Sciatic nerve (tissue), 2 donors: ENCODE data around the gene GLP2R. TPM values are rescaled to one million over a fixed set of nuclear protein-coding genes. Genes with fewer than 3 reads are reported as not detected.

Experiments
- ATAC-seq: fragments of 200-7000 bp; cut with Tn5 transposase; one replicate; pipeline ENCODE4 v1.9.1; 2020; ENCODE audit warnings: mild to moderate bottlenecking, moderate library complexity
- DNase-seq: peaks from one replicate; pipeline ENCODE4 v3.0.0-alpha.2; 2020; ENCODE audit warnings: low spot score
- intact Hi-C: fragments of 100-400 bp; cut with DNase I; formaldehyde crosslinking; loops from one replicate; pipeline ENCODE4 v1.14.2; 2022
- total RNA-seq: library from RNA; stranded (reverse); fragmentation: NEBNext Ultra II Directional; extraction: Animal tissue kit (Norgen Biotek cat#: 25700); gene quantifications from one replicate; pipeline ENCODE4 v1.2.1, GENCODE V29; 2021
- donor health status: DM: no; HTN: no; CAD: no.
- donor health status: DM: no; HTN: no; CAD: no.

GLP2R gene
- total RNA-seq, 1 donor from 2014 or later: 0.18 TPM

DNA sequence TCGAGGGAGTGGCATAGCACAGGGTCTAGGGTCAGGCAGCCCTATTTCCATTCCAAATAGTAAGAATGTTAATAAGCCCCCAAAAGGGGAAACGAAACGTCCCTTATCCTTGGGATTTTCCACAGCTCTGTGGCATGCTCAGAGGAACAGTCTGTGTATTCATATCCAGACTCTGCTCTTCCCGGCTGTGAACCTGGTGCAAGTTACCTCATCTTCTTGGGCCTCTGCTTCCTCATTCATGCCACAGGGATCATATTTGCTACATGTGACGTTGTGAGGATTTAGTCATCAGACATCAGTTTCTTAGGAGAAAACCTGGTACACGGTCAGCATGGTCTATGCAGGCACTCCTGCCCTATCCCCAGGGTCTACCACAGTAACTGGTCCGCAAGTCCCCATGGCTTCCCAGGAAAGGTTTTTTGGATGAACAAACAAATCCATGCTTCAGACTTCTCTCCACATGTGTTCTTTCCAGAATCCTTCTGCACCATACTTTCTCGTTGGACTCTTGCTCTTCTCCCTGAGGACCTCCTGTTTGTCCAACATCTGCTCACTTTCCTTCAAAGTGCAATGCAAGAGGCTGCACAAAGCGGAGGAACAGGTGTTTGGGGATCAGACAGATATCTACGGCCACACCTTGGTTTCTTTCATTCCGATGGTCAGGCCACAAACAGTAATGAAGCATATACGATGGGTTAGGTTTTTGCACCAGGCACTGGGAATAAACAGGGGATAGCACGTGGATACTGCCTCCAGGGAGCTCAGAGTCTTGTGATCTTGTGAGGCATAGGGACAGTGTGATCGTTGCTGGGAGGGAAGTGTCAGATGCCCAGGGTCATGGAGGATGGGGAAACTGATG is 17.7 kb downstream of the GLP2R start:
- intact Hi-C loops: no loop called here
- ATAC-seq (peak; percentile 56), DNase-seq (no peak)

DNA sequence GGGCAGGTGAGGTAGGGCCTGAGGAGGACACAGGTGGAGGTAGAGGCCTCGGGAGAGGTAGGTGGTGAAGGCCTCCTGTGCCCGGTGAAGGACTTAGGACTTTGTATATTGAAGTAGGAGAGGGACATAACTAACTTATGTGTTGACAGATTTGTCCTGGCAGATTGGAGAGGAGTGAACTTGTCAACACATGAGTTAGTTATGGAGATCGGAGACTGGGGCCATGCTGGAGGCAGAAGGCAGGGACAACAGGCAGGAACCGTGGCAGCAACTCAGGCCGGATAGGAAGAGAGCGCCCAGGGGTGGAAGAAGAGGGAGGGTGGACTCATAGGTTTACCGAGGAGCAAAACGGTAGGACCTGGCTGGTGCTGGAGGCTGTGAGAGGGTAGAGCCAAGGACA is 18.4 kb downstream of the GLP2R start:
- no peak for ATAC-seq

DNA sequence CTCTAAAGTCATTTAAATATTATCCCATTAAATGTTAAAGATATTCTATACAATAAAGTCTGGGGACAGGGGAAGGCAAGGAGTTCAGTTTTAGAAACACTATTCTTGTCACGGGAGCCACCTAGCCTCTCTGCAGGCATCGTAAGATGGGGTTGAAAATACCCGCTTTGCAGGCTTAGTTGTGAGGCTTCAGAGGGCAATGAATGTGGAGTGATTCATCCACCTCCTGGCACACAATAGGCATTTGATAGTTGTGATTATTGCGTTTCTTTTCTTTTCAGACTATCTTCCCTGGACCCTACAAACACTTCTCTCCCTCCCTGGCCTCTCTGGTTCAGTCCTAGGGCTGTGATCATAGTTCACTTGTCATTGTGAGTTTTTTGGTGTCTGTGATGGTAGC is 19.6 kb downstream of the GLP2R start:
- ATAC-seq (no peak), DNase-seq (no peak)
- intact Hi-C loops: no loop called here

More for the DNA sequence above, 18.4 kb downstream of the GLP2R start:
- intact Hi-C loops: no loop called here
- DNase-seq: no peak

DNA sequence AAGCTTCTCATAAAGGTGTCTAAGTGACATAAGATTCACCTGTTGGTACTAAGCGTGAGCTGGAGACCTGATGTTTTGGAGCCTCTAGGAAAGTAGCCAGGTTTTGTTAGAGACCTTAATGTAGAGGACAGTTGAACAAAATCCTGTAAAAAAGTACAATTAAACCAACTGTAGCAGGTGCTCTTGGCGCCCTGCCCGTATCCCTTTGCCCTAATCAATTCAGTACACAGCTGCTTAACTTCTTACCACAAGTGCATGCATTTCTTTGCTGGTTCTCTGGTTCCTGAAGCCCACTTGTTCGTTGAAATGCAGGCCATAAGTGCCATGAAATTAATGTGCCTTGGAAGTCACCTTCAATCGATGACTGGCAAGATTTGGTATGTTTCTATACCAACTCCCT is 24.4 kb downstream of the GLP2R start:
- DNase-seq (no peak), ATAC-seq (no peak)
- intact Hi-C loops: no loop called here

DNA sequence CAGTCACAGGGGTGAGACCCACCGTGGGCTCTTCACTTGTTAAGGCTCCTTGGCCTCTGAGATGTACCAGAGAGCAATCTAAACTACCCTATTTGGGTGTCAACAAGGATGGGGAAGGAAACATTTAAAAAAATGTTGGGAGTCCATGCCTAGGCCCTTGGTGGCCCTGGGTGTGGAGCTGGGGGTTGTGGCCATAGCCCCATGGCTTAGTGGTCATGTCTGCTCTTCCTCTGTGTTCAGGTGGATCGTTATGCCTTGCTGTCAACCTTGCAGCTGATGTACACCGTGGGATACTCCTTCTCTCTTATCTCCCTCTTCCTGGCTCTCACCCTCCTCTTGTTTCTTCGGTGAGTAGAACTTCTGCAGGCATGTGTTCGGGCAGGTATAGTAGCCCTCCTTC is 28.5 kb downstream of the GLP2R start:
- ATAC-seq (no peak), DNase-seq (no peak)
- intact Hi-C loops: no loop called here

DNA sequence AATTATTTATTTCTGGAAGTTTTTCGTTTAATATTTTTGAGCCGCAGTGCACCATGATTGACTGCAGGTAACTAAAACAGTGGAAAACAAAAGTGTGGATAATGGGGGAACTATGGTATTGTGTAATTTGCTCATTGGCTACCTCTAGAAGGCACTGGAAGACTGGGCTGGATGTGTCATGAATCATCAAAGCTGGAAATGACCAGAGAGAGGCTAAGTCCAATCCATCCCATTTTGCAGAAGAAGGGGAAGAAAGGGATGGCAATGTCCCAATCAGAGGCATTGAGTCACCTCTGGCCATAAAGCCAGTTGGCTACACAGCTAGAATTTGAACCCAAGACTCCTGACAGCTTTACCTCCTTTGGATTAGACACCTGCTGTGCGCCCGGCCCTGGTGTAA is 29.3 kb downstream of the GLP2R start:
- ATAC-seq: no peak
- intact Hi-C loops: no loop called here
- DNase-seq: no peak

DNA sequence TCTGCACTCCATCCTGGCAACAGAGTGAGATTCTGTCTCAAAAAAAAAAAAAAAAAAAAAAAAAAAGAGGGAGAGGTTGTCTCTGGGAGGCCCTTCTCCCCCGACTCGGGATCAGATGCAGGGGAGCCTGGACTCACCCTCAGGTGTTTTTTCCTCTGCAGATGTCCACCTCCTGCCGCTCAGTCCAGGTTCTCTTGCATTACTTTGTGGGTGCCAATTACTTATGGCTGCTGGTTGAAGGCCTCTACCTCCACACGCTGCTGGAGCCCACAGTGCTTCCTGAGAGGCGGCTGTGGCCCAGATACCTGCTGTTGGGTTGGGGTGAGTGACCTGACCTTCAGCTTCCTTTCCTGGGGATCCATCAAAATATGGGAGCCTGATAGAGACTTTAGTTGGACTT is 34.1 kb downstream of the GLP2R start:
- intact Hi-C loops: no loop called here
- DNase-seq (no peak), ATAC-seq (no peak)

DNA sequence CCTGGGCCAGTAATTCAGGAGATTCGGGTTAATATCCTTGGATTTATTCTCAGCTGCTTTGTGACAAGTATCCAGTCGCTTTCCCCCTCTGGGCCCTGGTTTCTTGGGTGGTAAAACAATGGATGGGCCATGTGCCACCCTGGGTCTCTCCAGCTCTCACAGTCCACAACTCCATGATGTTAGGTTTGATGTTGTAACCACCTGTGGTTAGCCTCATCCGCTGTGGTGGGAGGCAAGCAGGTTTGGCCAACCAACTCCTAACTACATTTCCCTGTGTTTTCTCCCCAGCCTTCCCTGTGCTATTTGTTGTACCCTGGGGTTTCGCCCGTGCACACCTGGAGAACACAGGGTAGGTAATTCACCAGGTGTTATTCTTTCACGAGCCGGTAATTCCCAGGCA is 35.1 kb downstream of the GLP2R start:
- ATAC-seq (no peak), DNase-seq (no peak)
- intact Hi-C loops: no loop called here

DNA sequence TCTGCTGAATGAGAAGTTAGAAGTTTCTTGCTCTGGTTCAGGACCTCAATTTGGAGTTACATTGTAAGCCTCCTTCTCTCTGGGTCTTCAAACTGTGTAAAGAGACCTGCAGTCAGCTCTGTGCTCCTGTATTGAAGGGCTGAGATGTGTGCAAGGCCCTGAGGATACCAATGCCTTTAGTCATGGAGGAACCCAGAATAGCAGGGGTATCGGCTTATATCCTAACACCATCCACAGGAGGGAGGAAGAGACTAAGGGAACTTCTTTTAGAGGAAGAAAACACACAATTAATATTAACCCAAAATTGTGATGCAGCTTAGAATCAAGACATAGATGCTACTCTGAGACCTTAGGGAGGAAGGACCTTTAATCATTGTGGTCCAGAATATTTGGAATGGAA is 36.5 kb downstream of the GLP2R start:
- no peak for ATAC-seq
- DNase-seq: no peak
- intact Hi-C loops: no loop called here

DNA sequence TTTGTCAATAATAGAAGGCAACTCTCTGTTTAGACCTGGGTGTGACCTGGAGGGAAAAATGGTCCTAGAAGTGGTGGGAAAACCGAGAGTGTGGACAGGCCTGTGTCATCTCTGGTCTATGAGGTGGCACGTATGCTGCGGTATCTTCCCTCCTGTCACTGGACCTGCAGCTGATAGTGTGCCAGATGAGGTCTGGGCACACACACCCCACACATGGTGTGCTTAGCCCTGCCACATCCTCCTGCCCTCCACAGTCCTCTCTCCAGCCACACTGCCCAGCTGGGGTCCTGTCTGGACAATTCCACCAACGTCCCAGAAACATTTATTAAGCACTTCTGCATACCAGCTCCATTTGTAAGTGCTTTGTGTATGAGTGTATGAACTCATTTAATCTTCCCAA is 37.2 kb downstream of the GLP2R start:
- DNase-seq (no peak), ATAC-seq (no peak)

DNA sequence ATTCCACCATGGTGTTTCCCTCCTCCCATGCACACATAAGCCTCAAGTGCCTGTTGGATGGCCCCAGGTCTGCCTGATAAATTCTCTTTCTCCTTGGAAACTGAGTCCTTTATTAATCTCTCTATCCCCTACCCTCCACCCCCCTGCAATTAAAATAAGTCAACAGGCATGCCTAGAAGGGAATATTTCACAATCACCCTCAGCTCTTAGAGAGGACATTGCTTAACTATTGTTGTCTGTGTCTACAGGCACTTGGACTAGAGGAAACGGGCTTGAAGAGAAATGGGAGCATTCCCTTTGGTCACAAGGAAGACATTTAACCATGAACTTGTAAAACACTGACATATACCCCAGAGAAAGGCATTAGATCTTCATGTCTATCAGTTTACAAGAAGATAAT is 39.9 kb downstream of the GLP2R start:
- ATAC-seq (no peak), DNase-seq (no peak)
- intact Hi-C loops: no loop called here

More for the DNA sequence above, 37.2 kb downstream of the GLP2R start:
- intact Hi-C loops: no loop called here

DNA sequence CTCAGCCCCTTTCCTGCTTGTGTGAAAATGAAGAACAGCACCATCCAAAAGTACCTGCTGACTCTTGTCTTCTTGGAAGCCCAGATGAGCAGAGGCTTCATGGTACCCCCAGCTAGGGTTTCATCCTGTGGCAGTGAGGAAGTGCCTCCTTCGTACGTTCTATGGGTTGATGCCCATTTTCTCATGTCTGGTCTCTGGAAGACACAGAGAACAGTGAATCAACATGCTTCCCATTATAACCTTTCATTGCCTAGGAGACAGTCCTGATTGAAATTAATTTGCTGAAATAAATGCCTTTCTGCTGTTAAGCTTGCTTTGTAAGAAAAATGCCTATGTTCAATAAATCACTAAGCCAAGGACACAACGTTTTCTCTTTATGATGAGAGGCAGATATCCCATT is 42.8 kb downstream of the GLP2R start:
- intact Hi-C loops: no loop called here
- ATAC-seq: no peak
- no peak for DNase-seq

DNA sequence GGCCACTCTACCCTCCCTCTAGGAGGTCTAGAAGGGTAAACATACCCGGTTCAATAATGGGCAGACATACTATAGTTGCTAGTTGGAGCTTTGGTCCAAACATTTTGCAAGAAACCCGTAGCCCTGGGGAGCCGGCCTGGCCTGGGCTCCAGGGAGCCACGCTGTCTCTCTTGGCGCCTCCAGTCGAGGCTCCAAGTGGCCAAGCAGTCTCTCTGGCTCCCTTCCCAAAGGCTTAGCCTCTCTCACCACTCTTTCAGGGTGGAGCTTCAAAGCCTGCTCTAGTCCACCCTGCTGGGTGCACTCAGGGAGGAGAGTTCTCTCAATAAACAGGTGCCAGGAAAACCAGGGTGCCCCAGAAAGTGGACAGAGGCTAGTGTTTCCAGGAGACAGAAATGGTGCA is 47.1 kb downstream of the GLP2R start:
- DNase-seq (no peak), ATAC-seq (no peak)
- intact Hi-C loops: no loop called here

DNA sequence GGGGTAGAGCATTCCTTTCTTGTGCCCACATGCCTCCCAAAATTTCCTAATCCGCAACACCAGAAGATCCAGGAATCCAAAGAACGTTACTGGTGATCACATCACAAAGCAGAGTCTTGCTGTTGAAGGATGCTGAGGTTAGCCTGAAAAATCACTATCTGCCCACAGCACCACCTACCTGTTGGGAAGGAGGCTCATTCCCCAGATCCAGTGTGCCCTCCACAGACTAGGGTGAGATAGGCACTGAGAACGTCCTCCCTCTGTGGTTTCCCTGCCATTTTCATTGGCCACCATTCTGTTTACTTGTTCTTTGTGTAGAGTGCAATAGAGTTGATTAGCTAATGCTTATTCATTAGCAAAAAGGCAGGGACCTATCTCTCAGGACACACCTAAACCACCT is 49.0 kb downstream of the GLP2R start:
- no peak for ATAC-seq
- no peak for DNase-seq
- intact Hi-C loops: no loop called here

DNA sequence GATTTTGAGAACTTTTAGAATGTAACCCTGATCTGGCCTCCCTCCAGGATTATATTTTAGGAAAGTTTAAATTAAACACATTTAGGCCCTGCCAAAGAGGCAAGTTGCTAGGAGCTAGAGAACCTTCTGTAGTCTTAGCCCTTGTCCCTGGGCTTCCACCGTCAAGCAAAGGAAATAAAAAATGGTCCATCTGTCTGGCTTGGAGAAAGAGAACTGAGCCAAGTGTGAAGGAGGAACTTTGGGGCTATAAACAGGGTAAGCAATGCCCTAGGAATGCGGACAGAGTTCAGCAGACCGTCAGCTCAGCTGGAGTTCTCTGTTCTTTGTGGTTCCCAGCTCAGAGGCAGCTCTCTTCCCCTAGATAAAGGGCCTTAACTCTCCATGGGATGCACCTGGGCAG is 49.7 kb downstream of the GLP2R start:
- DNase-seq (no peak), ATAC-seq (peak; percentile 74)
- intact Hi-C loops: no loop called here

DNA sequence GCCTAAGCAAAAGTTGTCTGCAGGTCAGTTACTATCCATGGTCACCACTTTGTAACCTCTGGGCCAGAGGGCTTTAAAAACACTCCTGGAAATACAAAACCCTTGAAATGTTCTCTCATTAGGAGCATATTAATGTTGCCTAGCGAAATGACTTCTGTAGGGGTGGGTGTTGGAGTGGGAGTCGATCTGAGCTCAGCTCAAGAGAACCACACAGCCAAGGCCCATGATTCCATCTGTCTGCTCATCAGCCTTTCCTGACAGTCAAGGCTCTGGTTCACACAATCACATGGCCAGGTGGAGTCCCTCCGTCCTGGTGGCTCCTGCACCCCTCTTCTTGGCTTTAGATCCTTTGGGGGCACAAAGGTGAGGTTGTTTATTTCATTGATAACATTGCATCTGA is 52.6 kb downstream of the GLP2R start:
- DNase-seq: no peak
- intact Hi-C loops: no loop called here
- no peak for ATAC-seq

DNA sequence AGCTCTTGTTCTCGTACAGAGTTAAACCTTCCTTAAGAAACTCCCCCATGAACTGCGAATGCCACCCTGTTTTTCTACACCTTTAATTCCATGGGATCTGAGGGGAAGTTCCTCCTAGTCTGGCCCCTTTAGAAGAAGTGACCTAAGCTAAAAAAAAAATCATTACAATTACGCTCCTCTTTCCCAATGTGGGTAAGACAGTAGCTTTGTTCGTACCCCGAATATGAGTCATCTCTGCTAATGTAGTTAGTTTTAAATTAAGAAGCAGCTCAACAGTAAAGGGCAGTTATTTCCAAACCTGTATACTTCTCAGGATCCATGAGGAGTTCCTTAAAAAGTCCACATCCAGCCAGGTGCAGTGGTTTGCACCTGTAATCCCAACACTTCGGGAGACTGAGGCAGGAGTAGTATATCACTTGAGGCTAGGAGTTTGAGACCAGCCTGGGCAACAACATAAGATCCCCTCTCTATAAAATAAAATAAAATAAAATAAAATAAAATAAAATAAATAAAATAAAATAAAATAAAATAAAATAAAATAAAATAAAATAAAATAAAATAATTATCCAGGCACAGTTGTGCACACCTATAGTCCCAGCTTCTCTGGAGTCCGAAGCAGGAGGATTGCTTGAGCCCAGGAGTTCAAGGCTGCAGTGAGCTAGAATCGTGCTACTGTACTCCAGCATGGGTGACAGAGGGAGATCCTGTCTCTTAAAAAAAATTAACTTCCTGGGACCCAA is 53.2 kb downstream of the GLP2R start:
- DNase-seq (no peak), ATAC-seq (no peak)
- intact Hi-C loops: no loop called here

DNA sequence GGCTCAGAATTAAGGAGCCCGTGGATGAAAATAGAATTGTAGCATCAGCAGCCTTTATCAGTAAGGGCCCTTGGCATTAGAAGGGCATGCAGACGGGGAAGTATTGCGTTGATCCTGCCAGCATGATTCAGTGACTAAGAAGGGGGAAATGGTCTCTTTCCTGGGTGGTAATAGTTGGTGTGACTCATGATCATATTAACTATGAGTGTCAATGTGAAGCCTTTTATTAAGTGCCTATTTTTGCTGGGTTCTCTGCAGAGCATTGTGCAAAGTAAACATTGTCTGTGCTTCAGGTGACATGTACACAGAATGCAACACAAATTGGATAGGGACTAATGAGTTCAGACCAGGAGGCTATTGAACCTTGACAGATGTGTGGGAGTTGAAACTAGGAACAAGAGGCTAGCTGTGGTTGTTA is 54.9 kb downstream of the GLP2R start:
- ATAC-seq: no peak
- intact Hi-C loops: no loop called here
- DNase-seq: no peak

DNA sequence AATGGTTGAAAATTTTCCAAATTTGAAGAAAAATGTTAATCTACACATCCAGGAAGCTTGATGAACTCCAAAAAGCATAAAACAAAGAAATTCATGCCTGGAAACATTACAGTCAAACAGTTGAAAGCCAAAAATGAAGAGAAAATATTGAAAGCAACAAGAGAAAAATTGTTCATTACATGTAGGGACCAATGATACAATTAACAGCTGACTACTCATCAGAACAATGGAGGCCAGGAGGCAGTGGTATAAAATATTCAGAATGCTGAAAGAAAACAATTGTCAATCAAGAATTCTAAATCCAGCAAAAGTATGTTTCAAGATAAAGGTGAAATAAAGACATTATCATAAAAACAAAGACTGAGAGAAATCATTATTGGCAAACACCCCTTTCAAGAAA is 57.7 kb downstream of the GLP2R start:
- DNase-seq: no peak
- intact Hi-C loops: no loop called here
- ATAC-seq: no peak

DNA sequence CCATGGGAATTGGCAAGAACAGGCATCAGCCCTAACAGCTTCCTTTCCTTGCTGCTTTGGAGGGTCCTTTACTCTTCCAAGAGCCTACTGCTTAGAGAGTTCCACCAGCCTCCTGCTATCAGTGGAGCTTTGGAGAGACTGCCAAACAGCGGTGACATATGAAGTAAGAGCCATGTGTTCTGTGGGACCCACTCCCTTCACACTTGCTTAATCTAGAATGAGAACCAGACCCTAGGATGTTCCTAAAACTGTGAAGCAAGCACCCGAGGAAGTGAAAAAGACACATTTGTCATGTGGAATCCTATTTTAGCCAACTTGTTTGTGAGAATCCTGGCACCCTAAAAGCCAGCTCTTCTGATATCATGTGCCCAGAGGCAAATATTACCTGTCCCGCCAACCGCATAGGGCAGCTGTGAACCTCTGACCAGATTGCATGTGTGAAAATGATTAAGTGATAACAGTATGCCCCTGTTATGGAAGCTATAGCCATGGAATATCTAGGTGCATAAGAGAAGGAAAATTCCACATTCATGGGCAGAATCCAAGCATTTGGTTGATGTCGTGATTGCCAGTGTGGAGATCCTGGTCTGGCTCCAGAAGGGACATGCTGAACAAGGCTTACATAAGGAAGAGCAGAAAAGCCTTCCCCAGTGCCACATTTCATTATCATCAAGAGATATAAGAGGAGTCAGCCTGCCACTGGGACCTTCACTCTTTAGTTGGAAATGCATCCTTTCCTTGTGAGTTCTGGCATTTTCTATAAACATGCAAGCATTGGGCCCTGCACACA is 60.6 kb downstream of the GLP2R start:
- intact Hi-C loops: no loop called here
- ATAC-seq: no peak

More for the DNA sequence above, 60.6 kb downstream of the GLP2R start:
- DNase-seq: no peak
